ENCODE data around the gene SLC66A2.

GRCh38 chr18:79991494-79991893, 40.0 kb upstream of the SLC66A2 start:
- TF ChIP-seq, protein P1, sequence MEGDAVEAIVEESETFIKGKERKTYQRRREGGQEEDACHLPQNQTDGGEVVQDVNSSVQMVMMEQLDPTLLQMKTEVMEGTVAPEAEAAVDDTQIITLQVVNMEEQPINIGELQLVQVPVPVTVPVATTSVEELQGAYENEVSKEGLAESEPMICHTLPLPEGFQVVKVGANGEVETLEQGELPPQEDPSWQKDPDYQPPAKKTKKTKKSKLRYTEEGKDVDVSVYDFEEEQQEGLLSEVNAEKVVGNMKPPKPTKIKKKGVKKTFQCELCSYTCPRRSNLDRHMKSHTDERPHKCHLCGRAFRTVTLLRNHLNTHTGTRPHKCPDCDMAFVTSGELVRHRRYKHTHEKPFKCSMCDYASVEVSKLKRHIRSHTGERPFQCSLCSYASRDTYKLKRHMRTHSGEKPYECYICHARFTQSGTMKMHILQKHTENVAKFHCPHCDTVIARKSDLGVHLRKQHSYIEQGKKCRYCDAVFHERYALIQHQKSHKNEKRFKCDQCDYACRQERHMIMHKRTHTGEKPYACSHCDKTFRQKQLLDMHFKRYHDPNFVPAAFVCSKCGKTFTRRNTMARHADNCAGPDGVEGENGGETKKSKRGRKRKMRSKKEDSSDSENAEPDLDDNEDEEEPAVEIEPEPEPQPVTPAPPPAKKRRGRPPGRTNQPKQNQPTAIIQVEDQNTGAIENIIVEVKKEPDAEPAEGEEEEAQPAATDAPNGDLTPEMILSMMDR (IDR thresholded peaks at IDR 0.05), result no peak
- no peak for TF ChIP-seq EP300 (IDR thresholded peaks at IDR 0.05; ENCODE audit: low read depth)

Data from transverse colon (tissue), 3 donors.